ENCODE results near the gene STX11. TPM values are rescaled to one million over a fixed set of nuclear protein-coding genes. Genes with fewer than 3 reads are reported as not detected.

Gene STX11
- total and polyA plus RNA-seq, 8 donors, result 1.8 to 31.3 (median 2.5) TPM

DNA sequence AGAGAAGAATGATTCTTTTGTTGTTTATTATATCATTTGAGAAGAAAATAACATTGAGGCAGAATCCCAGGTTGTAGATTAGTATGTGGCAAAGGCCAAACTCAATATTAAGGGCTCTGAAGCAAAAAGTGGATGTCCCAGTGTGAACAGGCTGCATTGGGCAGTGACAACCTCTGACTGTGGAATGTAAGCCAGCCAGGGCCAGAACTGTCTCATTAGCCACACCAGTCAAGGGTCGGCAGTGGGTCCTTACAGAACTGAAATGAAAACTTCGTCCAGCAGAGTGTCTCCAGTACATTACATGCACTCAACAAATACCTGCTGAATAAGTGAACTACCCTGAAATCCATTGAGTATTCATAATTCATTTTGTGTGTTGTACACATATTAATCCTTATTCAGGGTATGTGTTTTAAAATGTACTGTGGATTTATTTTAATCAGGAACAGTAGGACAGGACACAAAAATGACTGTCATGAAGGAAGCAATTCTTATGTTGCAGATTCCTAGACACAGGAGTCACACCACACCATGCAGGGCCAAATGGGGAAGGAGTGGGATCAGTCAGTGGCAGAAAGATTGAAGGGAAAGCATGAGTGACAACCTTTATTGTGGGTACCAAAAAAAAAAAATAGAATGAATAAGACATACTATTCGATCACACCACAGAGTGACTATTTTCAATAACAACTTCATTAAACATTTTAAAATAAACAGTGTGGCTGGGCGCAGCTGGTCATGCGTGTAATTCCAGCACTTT lies 69.9 kb downstream of the STX11 start:
- Histone ChIP-seq H3K4me1 (peaks cover 7 to 22% of the 10 kb centered on the region in 2 donors), H3K27ac (no peak overlapping the region), H3K36me3 (no peaks in the 10 kb centered on the region), H3K4me3 (no peak overlapping the region), H3K27me3 (no peaks in the 10 kb centered on the region), H3K9me3 (no peaks in the 10 kb centered on the region)
- no peak for DNase-seq
- intact Hi-C loops (cut with DNase I), result no loop called here
- no peak for ATAC-seq
- TF ChIP-seq, protein P1, sequence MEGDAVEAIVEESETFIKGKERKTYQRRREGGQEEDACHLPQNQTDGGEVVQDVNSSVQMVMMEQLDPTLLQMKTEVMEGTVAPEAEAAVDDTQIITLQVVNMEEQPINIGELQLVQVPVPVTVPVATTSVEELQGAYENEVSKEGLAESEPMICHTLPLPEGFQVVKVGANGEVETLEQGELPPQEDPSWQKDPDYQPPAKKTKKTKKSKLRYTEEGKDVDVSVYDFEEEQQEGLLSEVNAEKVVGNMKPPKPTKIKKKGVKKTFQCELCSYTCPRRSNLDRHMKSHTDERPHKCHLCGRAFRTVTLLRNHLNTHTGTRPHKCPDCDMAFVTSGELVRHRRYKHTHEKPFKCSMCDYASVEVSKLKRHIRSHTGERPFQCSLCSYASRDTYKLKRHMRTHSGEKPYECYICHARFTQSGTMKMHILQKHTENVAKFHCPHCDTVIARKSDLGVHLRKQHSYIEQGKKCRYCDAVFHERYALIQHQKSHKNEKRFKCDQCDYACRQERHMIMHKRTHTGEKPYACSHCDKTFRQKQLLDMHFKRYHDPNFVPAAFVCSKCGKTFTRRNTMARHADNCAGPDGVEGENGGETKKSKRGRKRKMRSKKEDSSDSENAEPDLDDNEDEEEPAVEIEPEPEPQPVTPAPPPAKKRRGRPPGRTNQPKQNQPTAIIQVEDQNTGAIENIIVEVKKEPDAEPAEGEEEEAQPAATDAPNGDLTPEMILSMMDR (IDR thresholded peaks at IDR 0.05), result no peak

DNA sequence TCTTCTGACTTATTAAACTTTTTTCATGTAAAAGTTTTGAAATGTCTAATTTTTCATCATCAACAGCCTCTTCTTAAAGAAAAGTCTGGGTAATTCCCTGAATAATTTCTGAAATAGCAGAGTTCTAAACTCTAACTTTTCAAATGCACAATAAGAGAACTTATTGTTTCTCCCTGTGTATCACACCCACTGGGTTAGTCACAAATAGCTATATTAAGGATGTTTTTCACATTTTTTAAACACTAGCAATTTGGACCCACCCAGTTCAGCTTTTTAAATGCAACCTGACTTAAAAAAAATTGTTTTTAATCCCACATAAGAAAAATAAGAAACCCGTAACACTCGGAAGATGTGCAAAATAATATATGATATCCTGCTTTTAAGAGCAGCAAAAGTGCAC lies 73.4 kb downstream of the STX11 start:
- intact Hi-C loops (cut with DNase I), result no loop called here
- no peak overlapping the region for H3K27ac ChIP-seq
- TF ChIP-seq, protein P1 (IDR thresholded peaks at IDR 0.05), result no peak
- DNase-seq, result no peak
- H3K36me3 ChIP-seq, result no peaks in the 10 kb centered on the region
- H3K4me1 ChIP-seq, result peaks cover 0 to 4% of the 10 kb centered on the region in 2 donors
- no peaks in the 10 kb centered on the region for H3K9me3 ChIP-seq
- ATAC-seq, result no peak
- no peaks in the 10 kb centered on the region for H3K27me3 ChIP-seq
- no peak overlapping the region for H3K4me3 ChIP-seq

DNA sequence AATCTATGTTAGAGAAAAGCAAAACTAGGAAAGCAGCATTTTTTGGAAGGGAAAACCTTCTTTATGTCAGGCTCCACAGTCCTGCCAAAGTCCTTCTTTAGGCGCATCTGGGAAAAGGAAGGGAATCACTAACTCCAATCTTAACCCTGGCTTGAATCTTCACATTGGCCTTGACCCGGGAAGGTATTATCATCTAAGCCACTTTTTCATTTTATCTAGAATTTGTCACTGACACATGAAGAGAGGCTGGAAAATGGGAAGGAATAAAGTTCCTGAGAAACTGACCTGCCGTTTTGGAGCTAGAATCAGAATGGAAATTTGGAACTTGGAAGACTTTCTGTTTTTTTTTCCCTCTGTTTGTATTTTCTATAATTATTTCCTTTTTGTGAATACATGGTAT lies 81.4 kb downstream of the STX11 start:
- intact Hi-C loops (cut with DNase I), result no loop called here
- Histone ChIP-seq H3K4me1 (no peaks in the 10 kb centered on the region), H3K4me3 (no peak overlapping the region), H3K36me3 (no peaks in the 10 kb centered on the region), H3K27me3 (no peaks in the 10 kb centered on the region), H3K9me3 (no peaks in the 10 kb centered on the region), H3K27ac (no peak overlapping the region)
- TF ChIP-seq, protein P1 (IDR thresholded peaks at IDR 0.05), result no peak
- ATAC-seq (no peak), DNase-seq (no peak)

DNA sequence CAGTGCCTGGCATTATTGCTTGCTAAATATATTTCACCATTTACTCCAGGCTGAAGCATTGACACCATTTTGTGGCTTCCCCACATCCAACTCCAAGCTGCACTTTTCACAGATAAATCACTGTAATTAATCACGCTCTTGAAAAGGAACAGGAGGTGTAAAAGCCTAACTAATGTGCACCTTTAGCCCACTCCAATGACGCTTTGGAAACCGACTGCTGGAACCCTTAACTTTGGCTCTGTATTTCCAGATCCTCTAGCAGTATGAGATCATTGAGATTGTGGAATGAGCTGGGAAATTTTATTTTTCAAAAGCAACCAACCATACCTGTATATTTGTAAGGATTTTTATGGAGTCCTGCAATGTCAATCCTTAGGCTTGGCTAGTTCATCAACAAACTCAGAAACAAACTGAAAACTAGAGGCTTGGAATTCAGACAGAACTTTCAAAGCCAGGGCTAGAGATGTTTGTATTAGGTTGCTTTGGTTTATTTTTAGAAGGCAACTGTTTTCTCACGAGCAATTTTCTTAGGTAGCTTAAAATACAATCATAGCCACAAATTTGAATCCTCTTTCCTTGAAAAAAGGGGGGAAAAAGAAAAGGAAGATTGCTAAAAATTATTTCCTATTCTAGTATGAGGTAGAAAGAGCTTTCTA lies 82.0 kb downstream of the STX11 start:
- Histone ChIP-seq H3K4me1 (no peaks in the 10 kb centered on the region), H3K27ac (no peak overlapping the region), H3K4me3 (no peak overlapping the region), H3K9me3 (no peaks in the 10 kb centered on the region), H3K36me3 (no peaks in the 10 kb centered on the region), H3K27me3 (no peaks in the 10 kb centered on the region)
- no peak for DNase-seq
- intact Hi-C loops (cut with DNase I), result no loop called here
- TF ChIP-seq, protein P1 (IDR thresholded peaks at IDR 0.05), result no peak
- no peak for ATAC-seq

DNA sequence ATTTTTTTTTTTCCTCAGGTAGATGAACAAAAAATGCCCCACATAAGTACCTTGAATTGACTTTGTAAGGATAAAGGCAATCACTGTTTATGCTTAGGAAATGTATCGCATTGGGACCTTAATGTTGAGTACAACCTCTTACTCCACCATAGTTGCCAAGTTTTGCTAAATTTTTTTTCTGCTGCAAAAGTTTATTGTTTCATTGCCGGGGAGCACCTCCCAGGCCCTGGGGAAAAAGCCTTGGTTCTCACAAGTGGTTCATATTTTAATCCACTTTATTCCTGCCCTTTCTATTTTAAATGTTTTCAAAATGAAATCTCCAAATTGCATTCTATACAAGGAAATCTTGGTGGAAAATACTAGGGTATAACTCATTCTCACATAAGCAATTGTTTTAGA lies 82.5 kb downstream of the STX11 start:
- Histone ChIP-seq H3K4me3 (no peak overlapping the region), H3K27me3 (no peaks in the 10 kb centered on the region), H3K27ac (no peak overlapping the region), H3K4me1 (no peaks in the 10 kb centered on the region), H3K36me3 (no peaks in the 10 kb centered on the region), H3K9me3 (no peaks in the 10 kb centered on the region)
- TF ChIP-seq, protein P1 (IDR thresholded peaks at IDR 0.05), result no peak
- no peak for ATAC-seq
- DNase-seq, result no peak
- intact Hi-C loops (cut with DNase I), result no loop called here
